Activated CD4-positive, alpha-beta T cell treated with anti-CD3 and anti-CD28 coated beads for 36 hours (primary cell): ENCODE measurements around the gene EHD4. TPM values are rescaled to one million over a fixed set of nuclear protein-coding genes. Genes with fewer than 3 reads are reported as not detected.

Source experiments
- ATAC-seq: fragments of 200-7000 bp; cut with Tn5 transposase; one replicate; pipeline ENCODE4 v1.10.0; 2021; ENCODE audit warnings: mild to moderate bottlenecking, moderate library complexity
- CTCF ChIA-PET: fragments of 350-600 bp; sonication (Branson Sonifier 250); formaldehyde crosslinking; loops from one replicate; lab custom pipeline; 2021; ENCODE audit warnings: antibody characterized with exemption; lab: Charles Lee
- POLR2A ChIA-PET: fragments of 350-600 bp; sonication (Branson Sonifier 250); formaldehyde crosslinking; loops from one replicate; lab custom pipeline; 2021; ENCODE audit warnings: antibody characterized with exemption, inconsistent platforms; lab: Charles Lee
- DNase-seq: peaks from one replicate; pipeline ENCODE4 v3.0.0-alpha.2; 2020
- H3K27ac Mint-ChIP-seq: one replicate; pipeline ENCODE4 v1.8.0; 2021; ENCODE audit warnings: mixed read lengths
- H3K27me3 Mint-ChIP-seq: one replicate; pipeline ENCODE4 v1.8.0; 2021; ENCODE audit warnings: mixed read lengths
- H3K36me3 Mint-ChIP-seq: one replicate; pipeline ENCODE4 v1.8.0; 2021; ENCODE audit warnings: low read depth, mixed read lengths
- H3K4me1 Mint-ChIP-seq: one replicate; pipeline ENCODE4 v1.8.0; 2021; ENCODE audit warnings: mixed read lengths
- H3K4me3 Mint-ChIP-seq: one replicate; pipeline ENCODE4 v1.8.0; 2021; ENCODE audit warnings: mild to moderate bottlenecking, moderate library complexity, mixed read lengths
- H3K9me3 Mint-ChIP-seq: one replicate; pipeline ENCODE4 v1.8.0; 2021; ENCODE audit warnings: low read depth, mixed read lengths
- intact Hi-C, 2 experiments: fragments of 100-400 bp; cut with DNase I in 1 of 2; cut with micrococcal nuclease in 1 of 2; formaldehyde crosslinking; loops; one replicate each; pipeline versions ENCODE4 v1.14.2 to v1.15.1; 2022 to 2024; cut with DNase I, micrococcal nuclease
- total RNA-seq, 2 experiments: library from RNA; stranded (reverse); gene quantifications; one replicate each; pipeline ENCODE4 v1.2.3, GENCODE V29; 2021

EHD4 gene
- total RNA-seq, 2 experiments from 2014 or later: 34.7 to 35.7 TPM

DNA sequence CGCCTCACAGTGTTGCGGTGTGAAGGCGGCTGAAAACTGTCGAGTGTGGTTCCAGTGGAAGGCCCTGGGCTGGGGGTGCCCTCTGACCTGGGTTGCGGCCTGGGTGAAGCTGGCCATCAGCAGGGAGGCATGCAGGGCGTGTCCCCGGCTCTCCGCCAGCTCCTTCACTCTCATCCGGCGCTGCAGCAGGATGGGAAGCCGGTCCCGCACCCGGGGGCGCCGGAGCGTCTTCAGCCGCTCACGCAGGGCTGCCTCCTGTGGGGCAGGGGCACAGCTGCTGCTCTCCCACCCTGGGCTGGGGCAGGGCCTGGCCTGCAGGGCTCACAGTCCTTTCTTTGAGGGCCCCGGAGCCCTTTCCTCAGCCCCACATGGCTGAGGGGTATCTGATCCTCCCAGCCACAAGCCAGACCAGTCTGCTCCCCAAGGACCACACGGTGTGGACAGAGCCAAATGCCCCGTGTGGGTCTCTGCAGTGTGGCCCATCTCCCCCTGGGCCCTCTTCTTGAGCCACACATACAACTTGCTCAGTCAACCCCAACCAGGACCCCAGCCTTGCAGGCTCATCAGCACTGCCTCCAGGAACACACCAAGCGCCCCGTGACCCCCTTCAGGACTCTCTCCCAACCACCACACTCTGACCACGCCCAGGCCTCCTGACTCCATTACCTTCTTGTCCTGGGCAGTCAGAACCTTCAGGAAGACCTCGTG, 105.3 kb downstream of the EHD4 start:
- ChIA-PET POLR2A (no interaction called here), CTCF (interaction anchor here (1.1 kb wide), 1 partner anchor 123 kb away, joined by 3 read pairs; no protein-coding TSS in a partner anchor)
- ATAC-seq (no peak), DNase-seq (no peak)
- no peaks in the 10 kb centered on the region for H3K9me3 Mint-ChIP-seq
- H3K4me3 Mint-ChIP-seq: no peak overlapping the region
- intact Hi-C loops: no loop called here
- H3K27me3 Mint-ChIP-seq: no peaks in the 10 kb centered on the region
- H3K4me1 Mint-ChIP-seq: peaks cover 9% of the 10 kb centered on the region
- H3K27ac Mint-ChIP-seq: no peak overlapping the region
- no peaks in the 10 kb centered on the region for H3K36me3 Mint-ChIP-seq

DNA sequence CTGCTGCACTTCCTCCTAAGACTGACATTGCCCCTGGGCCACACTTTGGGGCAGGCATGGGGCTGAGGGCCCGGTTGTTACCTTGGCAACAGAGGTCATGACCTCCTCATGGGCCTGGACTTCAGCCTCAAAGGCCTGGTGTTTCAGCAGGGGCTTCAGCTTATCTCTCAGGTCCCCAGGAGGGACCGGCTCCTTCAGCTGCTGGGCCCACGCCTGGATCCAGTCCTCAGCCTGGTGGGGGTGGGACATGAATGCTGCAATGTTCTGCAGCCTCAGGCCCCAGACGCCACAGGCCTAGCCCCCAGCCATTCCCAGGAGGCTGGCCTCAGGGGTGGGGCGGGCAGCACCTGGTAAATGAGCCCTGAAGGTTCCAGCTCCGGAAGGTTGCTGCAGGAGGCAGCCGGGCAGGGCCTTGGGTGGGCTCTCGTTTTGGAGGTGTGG, 106.1 kb downstream of the EHD4 start:
- no peak for DNase-seq
- Mint-ChIP-seq H3K36me3 (no peaks in the 10 kb centered on the region), H3K4me1 (peaks cover 9% of the 10 kb centered on the region), H3K27me3 (no peaks in the 10 kb centered on the region), H3K9me3 (no peaks in the 10 kb centered on the region), H3K27ac (no peak overlapping the region), H3K4me3 (no peak overlapping the region)
- ATAC-seq: no peak
- POLR2A ChIA-PET: interaction anchor here (0.6 kb wide), 1 partner anchor 62 kb away, joined by 5 read pairs; no protein-coding TSS in a partner anchor
- CTCF ChIA-PET: no interaction called here
- intact Hi-C loops: no loop called here

DNA sequence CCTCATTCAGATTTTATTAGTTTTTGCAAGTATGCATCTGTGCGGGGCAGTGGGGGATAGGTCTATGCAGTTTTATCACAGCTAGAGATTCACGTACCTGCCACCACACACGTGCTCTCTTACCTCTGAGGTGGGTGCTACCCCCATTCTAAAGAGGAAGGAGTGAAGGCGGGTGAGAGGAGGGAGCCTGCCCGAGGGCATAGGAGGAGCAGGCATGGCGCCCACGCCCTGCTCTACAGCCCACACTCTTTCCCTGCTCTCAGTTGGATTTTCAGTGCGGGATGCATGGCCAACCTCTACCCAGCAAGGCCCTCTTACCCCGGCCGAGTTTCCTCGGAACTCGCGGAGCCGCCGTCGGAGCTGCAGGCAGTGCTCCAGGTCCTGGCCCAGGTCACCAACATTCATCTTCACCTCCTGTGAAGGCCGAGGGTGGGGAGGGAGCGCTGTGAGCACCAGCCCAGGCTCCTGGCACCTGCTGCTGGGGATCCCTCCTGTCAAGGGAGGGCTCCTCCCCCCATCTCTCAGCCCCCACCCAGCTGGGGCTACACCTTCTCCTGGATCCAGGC, 106.8 kb downstream of the EHD4 start:
- intact Hi-C loops: no loop called here
- DNase-seq (no peak), ATAC-seq (no peak)
- no peak overlapping the region for H3K27ac Mint-ChIP-seq
- POLR2A ChIA-PET: interaction anchor here (0.6 kb wide), 1 partner anchor 62 kb away, joined by 5 read pairs; no protein-coding TSS in a partner anchor
- CTCF ChIA-PET: interaction anchor here (0.5 to 0.6 kb wide), 2 partner anchors 218 to 788 kb away, joined by 3 to 4 read pairs; no protein-coding TSS in a partner anchor
- H3K9me3 Mint-ChIP-seq: no peaks in the 10 kb centered on the region
- no peak overlapping the region for H3K4me3 Mint-ChIP-seq
- H3K27me3 Mint-ChIP-seq: no peaks in the 10 kb centered on the region
- H3K4me1 Mint-ChIP-seq: peaks cover 2% of the 10 kb centered on the region
- no peaks in the 10 kb centered on the region for H3K36me3 Mint-ChIP-seq

- Mint-ChIP-seq H3K9me3 (no peaks in the 10 kb centered on the region), H3K4me3 (no peak overlapping the region), H3K4me1 (peaks cover 2% of the 10 kb centered on the region), H3K27me3 (no peaks in the 10 kb centered on the region), H3K36me3 (no peaks in the 10 kb centered on the region), H3K27ac (no peak overlapping the region)
- DNase-seq (no peak), ATAC-seq (no peak)
- intact Hi-C loops: no loop called here
- ChIA-PET POLR2A (no interaction called here), CTCF (interaction anchor here (1.1 kb wide), 1 partner anchor 277 kb away, joined by 3 read pairs; no protein-coding TSS in a partner anchor)
These were observed 109.7 kb downstream of the EHD4 start for GRCh38 chr15:41862515-41863116.

DNA sequence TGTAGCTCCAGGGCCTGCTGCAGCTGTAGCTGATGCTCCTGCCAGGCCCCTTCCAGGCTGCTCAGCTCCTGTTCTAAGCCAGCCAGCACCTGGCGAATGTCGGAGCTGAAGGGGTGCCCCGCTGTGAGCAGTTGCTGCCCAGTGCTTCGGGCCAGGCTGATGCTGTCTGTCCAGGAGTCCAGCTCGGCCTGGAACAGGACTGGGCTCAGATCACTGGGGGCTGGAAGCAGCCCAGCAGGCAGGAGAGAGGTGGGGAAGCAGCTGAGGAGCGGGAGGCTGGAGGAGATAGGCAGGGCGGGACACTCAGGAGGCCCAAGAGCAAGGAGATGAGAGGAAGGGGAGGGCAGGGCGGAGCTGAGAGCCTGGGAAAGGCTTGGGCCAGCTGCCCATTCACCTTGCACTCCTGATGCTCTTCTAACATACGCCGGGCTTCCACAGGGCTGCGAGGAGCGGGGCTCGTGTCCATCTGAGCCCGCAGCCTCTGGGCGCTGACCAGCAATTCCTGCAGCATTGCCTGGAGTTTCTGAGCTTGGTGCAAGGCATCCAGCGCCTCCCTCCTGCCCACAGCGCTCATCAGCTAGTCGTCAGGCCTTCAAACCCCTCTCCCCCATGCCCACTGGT, 110.5 kb downstream of the EHD4 start:
- no peak for ATAC-seq
- Mint-ChIP-seq H3K36me3 (no peaks in the 10 kb centered on the region), H3K4me1 (peaks cover 2% of the 10 kb centered on the region), H3K27ac (no peak overlapping the region), H3K27me3 (no peaks in the 10 kb centered on the region), H3K4me3 (no peak overlapping the region), H3K9me3 (no peaks in the 10 kb centered on the region)
- ChIA-PET CTCF (interaction anchor here (0.6 kb wide), 1 partner anchor 45 kb away, joined by 5 read pairs; no protein-coding TSS in a partner anchor), POLR2A (interaction anchor here (0.6 kb wide), 1 partner anchor 369 kb away, joined by 3 read pairs; no protein-coding TSS in a partner anchor)
- no peak for DNase-seq
- intact Hi-C loops: no loop called here

GRCh38 chr15:41860049-41860828, 112.1 kb downstream of the EHD4 start:
- POLR2A ChIA-PET: no interaction called here
- Mint-ChIP-seq H3K27me3 (no peaks in the 10 kb centered on the region), H3K36me3 (no peaks in the 10 kb centered on the region), H3K4me3 (no peak overlapping the region), H3K9me3 (no peaks in the 10 kb centered on the region), H3K27ac (no peak overlapping the region), H3K4me1 (peaks cover 2% of the 10 kb centered on the region)
- ATAC-seq (no peak), DNase-seq (no peak)
- intact Hi-C loops: no loop called here
- CTCF ChIA-PET: no interaction called here

DNA sequence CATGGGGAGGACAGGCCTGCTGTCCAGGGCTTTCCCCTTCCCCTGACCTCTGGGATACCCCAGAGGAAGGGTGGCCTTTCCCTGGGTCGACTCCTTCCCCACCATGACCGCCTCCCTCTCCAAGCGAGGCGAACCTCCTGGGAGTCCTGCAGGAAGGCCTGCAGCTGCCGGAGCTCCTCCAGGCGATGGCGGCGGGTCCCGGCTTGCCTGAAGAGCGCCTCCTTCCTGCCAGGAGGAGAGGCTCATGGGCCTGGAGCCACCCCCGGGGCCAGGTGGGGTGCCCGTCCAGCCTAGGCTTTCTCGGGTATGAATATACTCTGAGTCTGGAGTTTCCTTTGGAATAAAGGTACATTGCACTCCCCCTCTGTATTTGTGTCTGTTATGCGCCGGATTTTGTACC, 113.6 kb downstream of the EHD4 start:
- Mint-ChIP-seq H3K27me3 (no peaks in the 10 kb centered on the region), H3K36me3 (no peaks in the 10 kb centered on the region), H3K4me3 (no peak overlapping the region), H3K27ac (no peak overlapping the region), H3K9me3 (no peaks in the 10 kb centered on the region), H3K4me1 (peaks cover 2% of the 10 kb centered on the region)
- ChIA-PET CTCF (interaction anchor here (0.7 to 1.4 kb wide), 2 partner anchors 20 to 46 kb away, joined by 3 read pairs; no protein-coding TSS in a partner anchor), POLR2A (no interaction called here)
- intact Hi-C loops: no loop called here
- no peak for DNase-seq
- no peak for ATAC-seq

GRCh38 chr15:41857316-41857715, 115.0 kb downstream of the EHD4 start:
- Mint-ChIP-seq H3K27ac (no peak overlapping the region), H3K4me3 (no peak overlapping the region), H3K4me1 (peaks cover 2% of the 10 kb centered on the region), H3K36me3 (no peaks in the 10 kb centered on the region), H3K9me3 (no peaks in the 10 kb centered on the region), H3K27me3 (no peaks in the 10 kb centered on the region)
- ChIA-PET POLR2A (no interaction called here), CTCF (no interaction called here)
- no peak for DNase-seq
- intact Hi-C loops: no loop called here
- no peak for ATAC-seq

- ChIA-PET POLR2A (no interaction called here), CTCF (no interaction called here)
- Mint-ChIP-seq H3K27me3 (no peaks in the 10 kb centered on the region), H3K9me3 (no peaks in the 10 kb centered on the region), H3K27ac (no peak overlapping the region), H3K4me3 (no peak overlapping the region), H3K36me3 (no peaks in the 10 kb centered on the region), H3K4me1 (peaks cover 2% of the 10 kb centered on the region)
- ATAC-seq (no peak), DNase-seq (no peak)
- intact Hi-C loops: no loop called here
These were observed 115.6 kb downstream of the EHD4 start for GRCh38 chr15:41856716-41857115.

GRCh38 chr15:41856262-41856661, 116.1 kb downstream of the EHD4 start:
- CTCF ChIA-PET: no interaction called here
- intact Hi-C loops: no loop called here
- Mint-ChIP-seq H3K27me3 (no peaks in the 10 kb centered on the region), H3K27ac (no peak overlapping the region), H3K4me3 (no peak overlapping the region), H3K4me1 (peaks cover 2% of the 10 kb centered on the region), H3K9me3 (no peaks in the 10 kb centered on the region), H3K36me3 (no peaks in the 10 kb centered on the region)
- POLR2A ChIA-PET: no interaction called here
- DNase-seq (no peak), ATAC-seq (no peak)
